RWPE1 (cell line): ENCODE data around the gene SEBOX.
A peak's percentile ranks its signal among the peaks of the same experiment; 100 is the strongest.

Experiments used
- CTCF ChIA-PET: fragments of 350-600 bp; sonication (Branson Sonifier 250); formaldehyde crosslinking; extraction: SDS; loops from one replicate; lab custom pipeline; 2021; lab: Yijun Ruan, JAX
- POLR2A ChIA-PET: fragments of 400-600 bp; formaldehyde crosslinking; extraction: SDS; loops from one replicate; lab custom pipeline; 2020; ENCODE audit warnings: antibody characterized with exemption; ENCODE audit not compliant: low non-redundant PET; lab: Yijun Ruan, JAX
- DNase-seq: peaks from one replicate; pipeline ENCODE4 v3.0.0; 2012; ENCODE audit warnings: low spot score
- H3K27ac ChIP-seq: fragments of 450-650 bp; 2 replicates; pipeline ENCODE4 v1.5.1; 2017
- TF ChIP-seq, protein P1 (sequence below): fragments of 450-650 bp; conservative IDR thresholded peaks from 2 replicates; pipeline ENCODE4 v1.5.1; 2017; ENCODE audit warnings: low read depth, mild to moderate bottlenecking

SEBOX gene

DNA sequence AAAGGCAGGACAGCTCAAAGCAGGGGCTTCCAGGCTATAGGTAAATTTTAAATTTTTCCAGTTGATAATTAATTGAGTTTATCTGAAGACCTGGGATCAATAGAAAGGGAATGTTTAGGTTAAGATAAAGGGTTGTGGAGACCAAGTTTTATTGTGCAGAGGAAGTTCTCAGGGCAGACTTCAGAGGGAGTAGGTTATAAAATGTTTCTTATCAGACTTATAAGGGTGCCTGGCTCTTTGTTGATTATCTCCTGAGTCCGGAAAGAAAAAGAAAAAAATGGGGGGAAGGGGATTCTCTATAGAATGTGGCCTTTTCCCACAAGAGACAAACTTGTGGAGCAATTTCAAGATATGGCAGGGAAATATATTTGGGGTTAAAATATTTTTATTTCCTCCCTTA is 25.1 kb upstream of the SEBOX start:
- TF ChIP-seq, protein P1, sequence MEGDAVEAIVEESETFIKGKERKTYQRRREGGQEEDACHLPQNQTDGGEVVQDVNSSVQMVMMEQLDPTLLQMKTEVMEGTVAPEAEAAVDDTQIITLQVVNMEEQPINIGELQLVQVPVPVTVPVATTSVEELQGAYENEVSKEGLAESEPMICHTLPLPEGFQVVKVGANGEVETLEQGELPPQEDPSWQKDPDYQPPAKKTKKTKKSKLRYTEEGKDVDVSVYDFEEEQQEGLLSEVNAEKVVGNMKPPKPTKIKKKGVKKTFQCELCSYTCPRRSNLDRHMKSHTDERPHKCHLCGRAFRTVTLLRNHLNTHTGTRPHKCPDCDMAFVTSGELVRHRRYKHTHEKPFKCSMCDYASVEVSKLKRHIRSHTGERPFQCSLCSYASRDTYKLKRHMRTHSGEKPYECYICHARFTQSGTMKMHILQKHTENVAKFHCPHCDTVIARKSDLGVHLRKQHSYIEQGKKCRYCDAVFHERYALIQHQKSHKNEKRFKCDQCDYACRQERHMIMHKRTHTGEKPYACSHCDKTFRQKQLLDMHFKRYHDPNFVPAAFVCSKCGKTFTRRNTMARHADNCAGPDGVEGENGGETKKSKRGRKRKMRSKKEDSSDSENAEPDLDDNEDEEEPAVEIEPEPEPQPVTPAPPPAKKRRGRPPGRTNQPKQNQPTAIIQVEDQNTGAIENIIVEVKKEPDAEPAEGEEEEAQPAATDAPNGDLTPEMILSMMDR = no peak
- no peak for DNase-seq
- CTCF ChIA-PET = no interaction called here
- POLR2A ChIA-PET = no interaction called here
- H3K27ac ChIP-seq = no peak overlapping the region

GRCh38 chr17:28388106-28388505 is 23.1 kb upstream of the SEBOX start:
- no peak overlapping the region for H3K27ac ChIP-seq
- no peak for DNase-seq
- TF ChIP-seq, protein P1 = no peak
- POLR2A ChIA-PET = no interaction called here
- CTCF ChIA-PET = interaction anchor here (0.5 kb wide), 1 partner anchor 37 kb away, joined by 3 read pairs; no protein-coding TSS in a partner anchor

GRCh38 chr17:28386391-28386790 is 21.4 kb upstream of the SEBOX start:
- no peak for DNase-seq
- H3K27ac ChIP-seq = no peak overlapping the region
- TF ChIP-seq, protein P1 = no peak
- ChIA-PET POLR2A (no interaction called here), CTCF (no interaction called here)

- DNase-seq = no peak
- POLR2A ChIA-PET = no interaction called here
- no peak overlapping the region for H3K27ac ChIP-seq
- CTCF ChIA-PET = no interaction called here
- TF ChIP-seq, protein P1 = no peak
These were observed 20.4 kb upstream of the SEBOX start for GRCh38 chr17:28385406-28385805.

- no peak for DNase-seq
- POLR2A ChIA-PET = no interaction called here
- CTCF ChIA-PET = no interaction called here
- TF ChIP-seq, protein P1 = no peak
- no peak overlapping the region for H3K27ac ChIP-seq
These were observed 20.0 kb upstream of the SEBOX start for GRCh38 chr17:28385037-28385400.

DNA sequence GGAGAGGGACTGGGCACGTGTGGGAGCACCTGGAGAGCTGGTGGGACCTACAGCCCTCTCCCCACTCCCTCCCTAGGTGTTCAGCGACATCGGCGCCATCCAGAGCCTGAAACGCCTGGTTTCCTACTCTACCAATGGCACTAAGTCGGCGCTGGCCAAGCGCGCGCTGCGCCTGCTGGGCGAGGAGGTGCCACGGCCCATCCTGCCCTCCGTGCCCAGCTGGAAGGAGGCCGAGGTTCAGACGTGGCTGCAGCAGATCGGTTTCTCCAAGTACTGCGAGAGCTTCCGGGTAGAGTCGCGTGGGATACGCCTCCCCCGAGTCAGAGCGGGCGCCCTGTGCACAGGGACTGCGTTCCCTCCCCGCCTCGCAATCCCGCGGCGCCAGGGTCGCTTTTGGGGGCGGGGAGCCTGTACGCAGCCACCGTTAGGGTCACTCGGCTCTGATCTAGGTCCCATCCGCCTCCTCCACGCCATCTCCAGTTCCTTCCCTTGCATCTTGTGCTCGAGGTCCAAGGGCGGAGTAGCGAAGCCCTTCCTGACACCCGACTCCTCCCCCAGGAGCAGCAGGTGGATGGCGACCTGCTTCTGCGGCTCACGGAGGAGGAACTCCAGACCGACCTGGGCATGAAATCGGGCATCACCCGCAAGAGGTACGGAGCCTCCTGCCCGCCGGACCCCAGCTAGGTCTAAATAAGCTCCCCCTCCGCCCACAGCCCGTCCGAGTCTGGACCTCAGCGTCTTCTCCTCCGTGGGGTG is 19.5 kb upstream of the SEBOX start:
- ChIA-PET CTCF (interaction anchor here (1.2 kb wide), 1 partner anchor 33 kb away, joined by 4 read pairs; no protein-coding TSS in a partner anchor), POLR2A (no interaction called here)
- DNase-seq = no peak
- TF ChIP-seq, protein P1 = no peak
- peak overlapping the region; percentile 40 for H3K27ac ChIP-seq
